ENCODE results near the gene ECT2. TPM values are rescaled to one million over a fixed set of nuclear protein-coding genes. Genes with fewer than 3 reads are reported as not detected.

The ECT2 gene
- polyA plus RNA-seq, 1 donor from 2014 or later = 6.3 TPM

GRCh38 chr3:172846103-172846561, 95.6 kb downstream of the ECT2 start:
- no peak overlapping the region for H3K27ac ChIP-seq (ENCODE audit: low read length)

DNA sequence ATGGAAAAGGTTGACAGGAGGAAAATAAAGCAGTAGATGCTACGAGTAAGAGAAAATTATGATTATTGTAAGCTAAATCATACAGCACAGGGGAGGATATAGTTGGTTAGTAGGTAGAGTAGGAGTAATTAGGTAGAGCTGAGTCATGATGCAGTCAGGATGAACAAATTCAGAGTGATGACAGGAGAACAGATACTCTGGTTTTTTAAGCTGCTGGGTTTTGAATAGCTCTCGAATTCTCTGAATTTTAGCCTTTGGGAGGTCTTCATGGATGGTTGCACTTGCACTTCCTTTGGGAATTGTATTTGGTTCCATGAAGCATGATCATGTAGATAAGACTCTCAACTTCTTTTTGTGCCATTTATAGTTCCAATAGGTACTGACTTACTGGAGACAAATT, 96.2 kb downstream of the ECT2 start:
- no peak overlapping the region for H3K4me2 ChIP-seq (ENCODE audit: low read length)

More at GRCh38 chr3:172846103-172846561, 95.6 kb downstream of the ECT2 start:
- Histone ChIP-seq H3K4me3 (ENCODE audit: low read length) (no peak overlapping the region), H3K36me3 (ENCODE audit: insufficient read depth, low read length) (no peaks in the 10 kb centered on the region), H3K9ac (ENCODE audit: low read length) (no peak overlapping the region), H2AFZ (ENCODE audit: low read depth, low read length) (no peak overlapping the region), H3K9me2 (ENCODE audit: insufficient read depth, low read length) (no peaks in the 10 kb centered on the region), H3K27me3 (ENCODE audit: insufficient read depth, low read depth, low read length) (no peaks in the 10 kb centered on the region), H3F3A (ENCODE audit: insufficient read depth, low read length, poor library complexity, severe bottlenecking) (no peaks in the 10 kb centered on the region), H3K4me2 (ENCODE audit: low read length) (no peak overlapping the region), H3K9me3 (ENCODE audit: low read length) (no peaks in the 10 kb centered on the region), H4K20me1 (ENCODE audit: insufficient read depth) (no peaks in the 10 kb centered on the region), H3K79me2 (replicated peaks; ENCODE audit: insufficient read depth, low read length) (no peaks in the 10 kb centered on the region)
- TF ChIP-seq MXI1 (conservative IDR thresholded peaks at IDR 0.05; ENCODE audit: poor library complexity, severe bottlenecking) = no peak
- TF ChIP-seq RAD21 (conservative IDR thresholded peaks at IDR 0.05) = no peak

More for the DNA sequence above, 96.2 kb downstream of the ECT2 start:
- Histone ChIP-seq H3K9me3 (ENCODE audit: low read length) (no peaks in the 10 kb centered on the region), H4K20me1 (ENCODE audit: insufficient read depth) (no peaks in the 10 kb centered on the region), H3K79me2 (replicated peaks; ENCODE audit: insufficient read depth, low read length) (no peaks in the 10 kb centered on the region), H3K27ac (ENCODE audit: low read length) (no peak overlapping the region), H3K27me3 (ENCODE audit: insufficient read depth, low read depth, low read length) (no peaks in the 10 kb centered on the region), H3K36me3 (ENCODE audit: insufficient read depth, low read length) (no peaks in the 10 kb centered on the region), H3F3A (ENCODE audit: insufficient read depth, low read length, poor library complexity, severe bottlenecking) (no peaks in the 10 kb centered on the region), H3K9me2 (ENCODE audit: insufficient read depth, low read length) (no peaks in the 10 kb centered on the region), H3K4me3 (ENCODE audit: low read length) (no peak overlapping the region), H3K9ac (ENCODE audit: low read length) (no peak overlapping the region), H2AFZ (ENCODE audit: low read depth, low read length) (no peak overlapping the region)
- TF ChIP-seq TAF1 (IDR thresholded peaks at IDR 0.05; ENCODE audit: low read depth) (no peak), POLR2AphosphoS5 (IDR thresholded peaks at IDR 0.05) (no peak), EZH2 (IDR thresholded peaks at IDR 0.05; ENCODE audit: borderline replicate concordance, insufficient read depth, low read length, poor library complexity, severe bottlenecking) (no peak), CTCF (IDR thresholded peaks at IDR 0.05; ENCODE audit: poor library complexity, severe bottlenecking) (no peak), SMC3 (conservative IDR thresholded peaks at IDR 0.05; ENCODE audit: poor library complexity) (no peak), REST (IDR thresholded peaks at IDR 0.05; ENCODE audit: borderline replicate concordance) (no peak), EP300 (conservative IDR thresholded peaks at IDR 0.05; ENCODE audit: poor library complexity, severe bottlenecking) (no peak), RAD21 (conservative IDR thresholded peaks at IDR 0.05) (no peak), MXI1 (conservative IDR thresholded peaks at IDR 0.05; ENCODE audit: poor library complexity, severe bottlenecking) (no peak)
